ENCODE measurements around the gene TNRC18. TPM values are rescaled to one million over a fixed set of nuclear protein-coding genes. Genes with fewer than 3 reads are reported as not detected.

The TNRC18 gene
- polyA plus RNA-seq, 4 donors, result 5.4 to 89.8 (median 29.2) TPM

Other genes with a start within 250 kb of the TNRC18 start
- gene WIPI2, start 233.6 kb downstream of the TNRC18 start, polyA plus RNA-seq, result 10 to 100 TPM; 25.0 to 44.1 (median 35.8) TPM
- 10 to 100 TPM in 1 of 4 donors, 1 to 10 TPM in 3; 1.1 to 29.3 (median 3.2) TPM for gene SLC29A4, start 140.9 kb downstream of the TNRC18 start, polyA plus RNA-seq
- gene FBXL18, start 90.0 kb upstream of the TNRC18 start, polyA plus RNA-seq, result 1 to 10 TPM; 1.1 to 3.4 (median 2.2) TPM
- 1,000 to 10,000 TPM; 2,212 to 5,487 (median 3,718) TPM for gene ACTB, start 106.8 kb upstream of the TNRC18 start, polyA plus RNA-seq
- 10 to 100 TPM in 2 of 4 donors, 1 to 10 TPM in 1, under 1 TPM in 1; 0.67 to 22.5 (median 10.2) TPM for gene FSCN1, start 169.0 kb upstream of the TNRC18 start, polyA plus RNA-seq

Measured in small intestine (tissue), 4 donors.